Suprapubic skin (tissue), 4 donors: ENCODE results near the gene PODXL2. TPM values are rescaled to one million over a fixed set of nuclear protein-coding genes. Genes with fewer than 3 reads are reported as not detected.

Experiments used
- DNase-seq, 2 donors: peaks; one replicate each; pipeline ENCODE4 v3.0.0-alpha.2; 2019; ENCODE audit warnings: low spot score in 2 of 2
- H3K27ac ChIP-seq: fragments of 200-600 bp; sonication (generic); one replicate; pipeline ENCODE4 v1.5.1; 2019
- H3K27me3 ChIP-seq: fragments of 200-600 bp; sonication (generic); one replicate; pipeline ENCODE4 v1.5.1; 2019
- H3K36me3 ChIP-seq: fragments of 200-600 bp; sonication (generic); one replicate; pipeline ENCODE4 v1.5.1; 2019
- H3K4me1 ChIP-seq: fragments of 200-600 bp; sonication (generic); one replicate; pipeline ENCODE4 v1.5.1; 2019
- H3K4me3 ChIP-seq: fragments of 200-600 bp; sonication (generic); one replicate; pipeline ENCODE4 v1.5.1; 2019; ENCODE audit warnings: mild to moderate bottlenecking
- H3K9me3 ChIP-seq: fragments of 200-600 bp; sonication (generic); one replicate; pipeline ENCODE4 v1.5.1; 2019
- CTCF ChIP-seq, 2 donors: fragments of 200-600 bp in 1 of 2; fragments of 450-650 bp in 1 of 2; sonication (generic) in 1 of 2; IDR thresholded peaks; one replicate each; pipeline ENCODE4 v1.5.1; 2016 to 2019; ENCODE audit warnings: antibody characterized with exemption in 2 of 2, mild to moderate bottlenecking in 1 of 2, moderate library complexity in 1 of 2
- EP300 ChIP-seq: sonication (generic); formaldehyde crosslinking; IDR thresholded peaks from one replicate; pipeline ENCODE4 v1.6.1; 2017; ENCODE audit warnings: antibody characterized with exemption
- POLR2A ChIP-seq, 2 donors: fragments of 450-650 bp; IDR thresholded peaks; one replicate each; pipeline ENCODE4 v1.6.1; 2017; ENCODE audit warnings: antibody characterized with exemption in 2 of 2, mild to moderate bottlenecking in 2 of 2, moderate library complexity in 2 of 2
- POLR2AphosphoS5 ChIP-seq, 3 donors: sonication (generic); formaldehyde crosslinking; IDR thresholded peaks; one replicate each; pipeline ENCODE4 v1.6.1; 2017; ENCODE audit warnings: antibody characterized with exemption in 3 of 3
- WGBS: methylation state at CpG from one replicate; pipeline ENCODE4 v1.1.5; 2018; 5-methylcytosine and 5-hydroxymethylcytosine counted together
- total RNA-seq, 4 donors: library from RNA; depleted of rRNA; stranded (reverse); fragments of >200 nt; gene quantifications; one replicate each; pipeline ENCODE4 v1.1.0, GENCODE V29; 2016

Gene PODXL2
- total RNA-seq, 4 donors from 2014 or later: 8.0 to 15.4 (median 11.2) TPM

GRCh38 chr3:127668906-127669305 is 39.9 kb downstream of the PODXL2 start:
- Histone ChIP-seq H3K9me3 (no peaks in the 10 kb centered on the region), H3K4me1 (peaks cover 19% of the 10 kb centered on the region), H3K27me3 (no peaks in the 10 kb centered on the region), H3K36me3 (no peaks in the 10 kb centered on the region), H3K4me3 (no peak overlapping the region), H3K27ac (no peak overlapping the region)
- WGBS: 93% methylated on average over 4 of the region's 7 CpGs
- DNase-seq: peak in 1 of 2 donors; percentile 13
- TF ChIP-seq EP300 (no peak), POLR2A (IDR thresholded peaks at IDR 0.05) (no peak), CTCF (IDR thresholded peaks at IDR 0.05) (no peak), POLR2AphosphoS5 (IDR thresholded peaks at IDR 0.05) (no peak)

GRCh38 chr3:127669541-127670228 is 40.7 kb downstream of the PODXL2 start:
- peak; percentile 52 to 54 for DNase-seq
- 86% methylated on average over 12 of the region's 14 CpGs for WGBS
- H3K36me3 ChIP-seq: no peaks in the 10 kb centered on the region
- H3K27me3 ChIP-seq: no peaks in the 10 kb centered on the region
- no peaks in the 10 kb centered on the region for H3K9me3 ChIP-seq
- TF ChIP-seq POLR2AphosphoS5 (IDR thresholded peaks at IDR 0.05): no peak
- TF ChIP-seq POLR2A (IDR thresholded peaks at IDR 0.05): no peak
- no peak for TF ChIP-seq CTCF (IDR thresholded peaks at IDR 0.05)
- no peak for TF ChIP-seq EP300
- H3K4me1 ChIP-seq: peaks cover 27% of the 10 kb centered on the region
- no peak overlapping the region for H3K4me3 ChIP-seq
- no peak overlapping the region for H3K27ac ChIP-seq

GRCh38 chr3:127670229-127670559 is 41.2 kb downstream of the PODXL2 start:
- no peaks in the 10 kb centered on the region for H3K36me3 ChIP-seq
- WGBS: 98% methylated on average over 7 of the region's 7 CpGs
- TF ChIP-seq POLR2AphosphoS5 (IDR thresholded peaks at IDR 0.05): no peak
- no peak for TF ChIP-seq POLR2A (IDR thresholded peaks at IDR 0.05)
- TF ChIP-seq CTCF (IDR thresholded peaks at IDR 0.05): no peak
- no peak for TF ChIP-seq EP300
- no peaks in the 10 kb centered on the region for H3K27me3 ChIP-seq
- H3K4me3 ChIP-seq: no peak overlapping the region
- no peaks in the 10 kb centered on the region for H3K9me3 ChIP-seq
- DNase-seq: peak in 1 of 2 donors; percentile 67
- H3K4me1 ChIP-seq: peaks cover 29% of the 10 kb centered on the region
- no peak overlapping the region for H3K27ac ChIP-seq

- H3K36me3 ChIP-seq: peaks cover 5% of the 10 kb centered on the region
- DNase-seq: peak; percentile 59 to 73
- H3K27ac ChIP-seq: no peak overlapping the region
- peaks cover 36% of the 10 kb centered on the region for H3K4me1 ChIP-seq
- no peaks in the 10 kb centered on the region for H3K9me3 ChIP-seq
- H3K4me3 ChIP-seq: no peak overlapping the region
- WGBS: 96% methylated on average over 8 of the region's 20 CpGs
- H3K27me3 ChIP-seq: no peaks in the 10 kb centered on the region
- no peak for TF ChIP-seq POLR2A (IDR thresholded peaks at IDR 0.05)
- no peak for TF ChIP-seq CTCF (IDR thresholded peaks at IDR 0.05)
- TF ChIP-seq POLR2AphosphoS5 (IDR thresholded peaks at IDR 0.05): no peak
- TF ChIP-seq EP300: no peak
Measured at GRCh38 chr3:127670761-127671522, 42.0 kb downstream of the PODXL2 start.
